HG03460 (cell line): ENCODE results near the gene ADAMTSL3.

Experiments
- ATAC-seq: cut with Tn5 transposase; IDR thresholded peaks from one replicate; pipeline ENCODE4 v1.9.1; 2021; ENCODE audit not compliant: unreplicated experiment

Gene ADAMTSL3

DNA sequence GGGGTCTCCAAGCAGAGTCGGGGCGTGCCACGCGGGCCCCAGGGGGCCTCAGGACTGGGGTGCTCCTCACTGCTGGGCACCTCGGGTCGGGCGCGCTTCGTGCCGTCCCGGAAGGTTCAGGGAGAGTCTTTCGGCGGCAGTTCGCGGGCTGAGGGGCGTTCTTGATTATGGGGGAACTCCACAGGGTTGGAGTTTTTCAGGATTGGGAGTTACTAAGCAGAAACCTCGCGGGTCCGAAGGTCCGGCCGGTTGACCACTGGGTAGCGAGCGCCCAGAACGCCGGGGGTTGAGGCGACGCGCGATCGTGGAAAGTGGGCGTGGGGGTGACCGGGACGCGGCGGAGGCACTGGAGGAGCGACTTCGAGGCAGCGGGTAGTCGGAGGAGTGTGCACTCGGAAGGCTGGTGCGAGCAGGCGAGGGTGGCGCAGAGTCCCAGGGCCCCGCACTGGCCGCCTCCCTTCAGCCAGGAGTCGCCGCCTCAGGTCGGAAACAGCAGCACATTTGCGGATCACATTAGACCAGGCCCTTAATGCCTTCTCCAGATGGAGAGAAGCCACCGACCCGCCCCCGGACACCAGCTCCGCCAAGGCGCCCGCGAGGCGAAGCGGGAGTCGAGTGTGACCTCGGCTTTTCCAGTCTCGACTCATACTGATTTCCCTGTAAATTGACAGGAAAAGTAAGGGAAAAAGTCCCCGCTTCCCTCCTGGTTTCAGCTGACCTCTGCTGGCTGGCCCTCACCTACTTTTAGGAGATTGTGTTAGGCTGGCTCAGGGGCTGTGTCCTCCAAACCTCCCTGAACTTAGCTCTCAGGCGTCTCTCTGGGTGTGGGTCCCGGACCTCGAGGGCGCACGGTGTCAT, 685 bp downstream of the ADAMTSL3 start:
- no peak for ATAC-seq

- no peak for ATAC-seq
Observed at GRCh38 chr15:83655237-83655616, 1.3 kb downstream of the ADAMTSL3 start.

GRCh38 chr15:83656192-83656591, 2.3 kb downstream of the ADAMTSL3 start:
- ATAC-seq = no peak

DNA sequence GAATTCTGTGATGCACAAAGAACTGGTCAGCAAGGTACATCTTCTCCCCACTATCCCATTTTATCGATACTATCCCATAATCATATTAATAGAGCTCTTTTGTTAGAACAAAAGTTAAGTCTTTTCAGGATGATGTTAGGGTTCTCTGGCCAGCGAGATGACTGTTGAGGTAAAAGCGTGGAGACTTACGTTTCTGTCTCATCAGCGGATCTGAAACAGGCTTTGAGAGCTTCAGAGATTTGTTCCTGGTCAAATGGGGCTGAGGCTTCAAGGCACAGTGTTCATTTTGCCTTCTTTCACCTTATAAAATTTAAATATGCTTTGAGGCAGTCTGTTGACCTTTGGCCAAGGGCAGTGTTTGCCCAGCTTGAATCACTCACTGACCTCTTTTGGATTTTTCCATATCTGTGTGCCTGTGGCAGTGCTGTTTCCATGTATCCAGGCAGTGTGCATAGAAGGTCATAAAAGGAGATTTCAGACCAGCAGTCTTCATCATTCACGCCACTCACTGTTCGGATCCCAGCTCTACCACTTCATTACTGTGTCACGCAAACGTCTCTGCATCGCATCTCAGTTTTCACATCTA, 3.1 kb downstream of the ADAMTSL3 start:
- no peak for ATAC-seq

- no peak for ATAC-seq
Observed at GRCh38 chr15:83657549-83657948, 3.6 kb downstream of the ADAMTSL3 start.

DNA sequence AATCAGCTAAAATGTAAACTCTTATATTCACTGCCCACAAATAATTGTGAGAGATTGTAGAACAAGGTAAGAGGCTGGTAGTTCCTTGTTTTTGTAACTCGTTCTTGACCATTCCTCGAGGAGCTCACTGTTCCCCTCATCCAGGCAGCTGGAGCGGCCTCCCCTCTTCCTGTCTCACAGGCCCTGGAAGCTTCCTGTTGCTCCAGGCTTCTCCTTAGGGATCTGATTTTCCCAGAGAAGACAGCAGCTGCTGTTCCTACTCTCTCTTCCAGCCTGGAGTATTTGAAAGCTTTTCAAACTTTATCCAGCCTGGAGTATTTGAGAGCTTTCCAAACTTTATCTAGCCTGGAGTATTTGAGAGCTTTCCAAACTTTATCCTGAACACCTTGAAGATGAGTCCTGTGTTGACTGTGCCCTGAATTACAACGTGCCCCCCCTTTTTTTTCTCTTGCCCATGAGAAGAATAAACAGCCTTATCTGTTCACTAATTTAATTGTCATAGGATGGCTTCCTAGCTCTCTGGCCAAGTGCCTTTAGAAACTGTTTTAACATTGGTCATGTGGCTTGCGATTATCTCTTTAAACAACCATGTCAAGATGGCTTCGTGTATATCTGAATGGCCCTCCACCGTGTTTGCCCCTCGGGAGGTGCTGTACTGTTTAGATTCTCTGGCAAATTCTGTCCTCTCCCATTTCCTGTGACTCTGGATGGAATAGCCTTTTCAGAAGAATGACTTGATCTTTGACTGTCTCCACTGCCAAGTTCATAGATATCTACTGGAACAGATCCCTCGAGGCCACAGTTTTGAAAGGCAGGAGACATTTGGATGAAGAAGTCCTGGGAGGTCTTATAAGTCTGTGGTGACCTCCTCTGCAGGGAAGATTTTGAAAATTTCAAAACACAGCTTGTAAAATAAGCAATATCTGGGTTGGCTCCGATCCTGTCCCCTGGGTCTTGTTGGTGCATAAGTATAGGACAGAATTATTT, 4.8 kb downstream of the ADAMTSL3 start:
- no peak for ATAC-seq

DNA sequence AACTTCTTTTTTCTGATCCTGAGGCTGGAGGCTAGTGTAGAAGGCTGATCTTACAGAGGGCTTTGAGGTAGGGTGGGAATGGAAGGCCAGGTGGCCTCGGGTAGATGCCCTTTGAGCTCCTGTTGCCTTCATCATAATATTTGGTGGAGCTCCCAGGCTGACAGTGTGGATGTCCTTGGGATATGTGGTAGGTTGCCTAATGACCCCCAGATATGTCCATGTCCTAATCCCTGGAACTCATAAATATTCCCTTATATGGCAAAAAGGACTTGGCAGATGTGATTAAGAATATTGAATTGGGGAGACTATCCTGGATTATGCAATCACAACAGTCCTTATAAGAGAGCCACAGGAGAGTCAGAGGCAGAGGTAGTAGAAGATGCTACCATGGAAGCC, 5.5 kb downstream of the ADAMTSL3 start:
- ATAC-seq = no peak

GRCh38 chr15:83665480-83665879, 11.6 kb downstream of the ADAMTSL3 start:
- ATAC-seq = no peak

GRCh38 chr15:83670672-83671229, 16.8 kb downstream of the ADAMTSL3 start:
- no peak for ATAC-seq

DNA sequence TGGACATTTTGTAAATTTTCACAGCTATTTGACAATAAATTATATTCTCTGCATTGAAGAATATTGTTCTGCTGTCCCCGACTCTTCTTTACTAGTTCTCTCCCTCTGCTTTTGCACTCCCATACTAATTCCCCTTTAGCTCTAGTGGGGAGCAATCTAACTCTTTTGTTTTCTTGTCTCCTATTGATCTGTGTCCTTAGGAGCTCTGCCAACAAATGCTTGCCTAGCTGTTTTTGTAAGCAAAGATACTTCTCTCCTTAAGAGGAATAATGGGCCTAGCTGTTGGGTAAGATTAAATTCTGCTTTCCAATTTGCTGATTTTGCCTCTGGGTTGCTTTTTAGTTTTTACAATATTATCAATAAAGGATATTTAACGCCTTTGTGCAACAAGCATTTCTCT, 17.7 kb downstream of the ADAMTSL3 start:
- no peak for ATAC-seq

GRCh38 chr15:83673385-83673784, 19.5 kb downstream of the ADAMTSL3 start:
- no peak for ATAC-seq

DNA sequence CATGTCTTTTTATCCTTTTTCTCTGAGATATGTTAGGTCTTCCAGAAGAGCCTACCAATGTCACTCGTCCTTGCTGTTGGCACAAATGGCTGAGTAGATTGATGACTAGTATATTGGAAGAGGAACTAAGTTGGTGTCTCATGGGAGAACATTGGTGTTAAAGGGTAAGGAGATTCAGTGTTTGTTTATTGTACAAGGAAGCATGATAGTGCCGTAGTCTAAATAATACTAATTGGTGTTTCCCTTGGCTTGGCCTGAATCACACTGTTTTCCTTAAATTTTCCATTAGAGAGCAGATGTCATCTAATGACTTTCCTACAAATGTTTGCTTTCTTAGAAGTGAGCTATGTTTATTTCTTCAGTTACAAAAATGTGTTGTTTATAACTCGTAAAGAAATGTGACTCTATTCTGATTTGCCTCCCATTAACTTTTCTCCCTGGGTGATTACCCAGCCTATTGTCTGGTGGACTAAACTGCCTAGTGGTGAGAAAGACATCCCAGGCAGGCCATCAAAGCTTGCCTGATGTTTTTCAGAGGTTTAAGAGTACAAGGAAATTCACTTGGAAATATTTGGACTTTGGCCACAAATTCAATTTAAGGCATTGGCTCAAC, 28.7 kb downstream of the ADAMTSL3 start:
- no peak for ATAC-seq

DNA sequence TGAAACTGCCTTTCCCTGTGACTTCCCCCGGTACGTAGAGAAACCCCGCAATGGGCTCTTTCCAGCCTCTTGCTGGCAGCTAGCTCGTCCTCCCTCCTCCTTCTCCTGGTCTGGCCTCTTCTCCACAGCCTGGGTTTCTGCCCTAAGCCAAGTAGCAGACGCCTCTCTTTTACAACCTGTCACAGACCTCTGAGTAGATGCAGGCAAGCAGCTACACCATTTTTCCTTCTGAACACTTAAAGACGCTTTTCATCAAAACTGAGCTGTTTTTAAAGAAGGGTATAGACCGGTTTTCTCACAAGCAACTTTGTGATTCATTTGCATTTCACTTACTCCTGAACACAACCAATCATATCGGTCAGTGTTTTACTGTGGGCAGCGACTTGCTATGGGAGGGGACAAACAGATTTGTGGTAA, 32.0 kb downstream of the ADAMTSL3 start:
- ATAC-seq = no peak

DNA sequence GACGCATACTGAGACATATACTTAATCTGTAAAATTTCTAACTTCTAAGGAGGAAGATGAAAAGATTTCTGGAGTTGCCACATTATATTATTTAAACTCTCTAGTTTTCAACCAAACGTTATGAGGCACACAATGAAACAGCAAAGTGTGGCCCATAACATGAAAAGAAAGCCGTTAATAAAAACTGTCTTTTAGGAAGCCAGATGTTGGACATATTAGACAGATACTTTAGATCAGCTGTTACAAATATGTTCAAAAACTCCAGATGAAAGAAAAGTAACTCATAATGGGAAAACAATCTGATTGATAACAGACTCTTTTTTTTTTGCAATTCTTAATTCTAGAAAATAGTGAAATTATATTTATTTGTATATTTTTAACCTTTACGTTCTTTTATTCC, 34.3 kb downstream of the ADAMTSL3 start:
- ATAC-seq = no peak

GRCh38 chr15:83690676-83691075, 36.8 kb downstream of the ADAMTSL3 start:
- ATAC-seq = no peak

DNA sequence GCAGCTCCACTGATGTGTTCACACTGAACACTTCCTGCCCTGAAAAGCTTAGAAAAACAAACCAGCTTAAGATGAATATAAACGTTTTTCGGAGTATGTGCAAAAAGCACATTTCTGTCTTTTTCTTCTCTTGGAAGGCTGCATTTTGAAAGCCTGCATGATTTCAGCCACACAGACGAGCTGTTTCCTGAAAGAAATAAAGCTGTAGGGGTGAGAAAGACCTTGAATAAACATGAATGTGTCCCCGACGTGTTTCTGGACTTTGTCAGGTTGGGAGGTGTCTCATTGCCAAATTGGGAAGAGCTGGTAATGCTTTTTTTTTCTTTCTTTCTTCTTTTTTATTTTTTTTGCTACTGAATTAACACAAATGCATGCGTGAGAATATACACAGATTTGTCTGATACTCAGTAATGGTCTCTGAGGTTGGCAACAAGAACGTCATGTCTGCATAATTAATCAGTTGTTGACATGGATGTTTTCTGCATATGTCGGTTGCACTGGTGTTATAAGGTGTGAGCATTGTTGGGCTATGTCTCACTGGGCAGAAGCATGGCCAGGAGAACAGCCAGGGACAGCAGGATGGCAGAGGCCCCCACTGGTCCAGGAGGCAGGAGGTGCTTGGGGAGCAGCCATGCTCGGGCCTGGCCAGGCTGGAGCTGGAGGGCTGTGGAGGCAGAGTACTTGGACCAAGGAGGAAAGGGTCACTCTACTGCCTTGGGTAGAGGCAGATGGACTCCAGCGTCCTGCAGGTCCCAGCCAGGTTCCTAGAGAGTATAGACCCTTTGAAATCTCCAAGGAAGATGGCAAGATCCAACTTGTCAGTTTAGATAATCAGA, 39.0 kb downstream of the ADAMTSL3 start:
- no peak for ATAC-seq

DNA sequence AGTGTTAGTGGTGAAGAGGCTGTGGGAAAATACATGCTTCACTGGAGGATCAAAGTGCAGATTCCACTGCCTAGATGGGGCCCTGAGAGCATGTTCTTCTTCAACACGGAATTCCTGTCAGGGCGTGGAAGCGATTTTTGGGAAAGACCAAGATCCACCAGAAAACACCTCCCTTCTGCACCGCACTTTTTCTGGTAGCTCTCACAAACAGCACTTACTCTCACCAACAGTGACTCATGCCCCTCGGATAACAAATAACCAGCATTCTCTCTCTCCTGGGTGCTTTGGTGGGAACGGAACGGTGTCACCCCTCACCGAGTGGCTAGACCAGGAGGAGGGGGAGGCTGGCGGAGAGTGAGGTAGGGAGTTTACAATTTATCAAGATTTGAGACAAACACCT, 40.1 kb downstream of the ADAMTSL3 start:
- ATAC-seq = no peak

GRCh38 chr15:83694536-83694935, 40.6 kb downstream of the ADAMTSL3 start:
- ATAC-seq = no peak

- no peak for ATAC-seq
Observed at GRCh38 chr15:83695246-83695645, 41.3 kb downstream of the ADAMTSL3 start.

- no peak for ATAC-seq
Observed at GRCh38 chr15:83695901-83696425, 42.0 kb downstream of the ADAMTSL3 start.
